MM.1S (cell line): ENCODE results near the gene MVB12B.

ENCODE experiments used
- DNase-seq: peaks from one replicate; pipeline ENCODE4 v3.0.0-alpha.2; 2015
- H2AFZ ChIP-seq: fragments of 300-600 bp; sonication (generic); 2 replicates; pipeline ENCODE4 v1.6.0; 2016; ENCODE audit warnings: antibody characterized with exemption, low read length
- H3F3A ChIP-seq: fragments of 300-600 bp; sonication (generic); 2 replicates; pipeline ENCODE4 v1.6.1; 2016; ENCODE audit warnings: mild to moderate bottlenecking, antibody characterized with exemption, low read length, moderate library complexity, mixed read lengths; ENCODE audit not compliant: insufficient read depth
- H3K27ac ChIP-seq: fragments of 300-600 bp; sonication (generic); 2 replicates; pipeline ENCODE4 v1.5.1; 2016; ENCODE audit warnings: mild to moderate bottlenecking, low read length
- H3K27me3 ChIP-seq: fragments of 300-600 bp; sonication (generic); replicated peaks from 2 replicates; pipeline ENCODE4 v1.6.0; 2016; ENCODE audit warnings: low read length; ENCODE audit not compliant: insufficient read depth
- H3K36me3 ChIP-seq: fragments of 300-600 bp; sonication (generic); replicated peaks from 2 replicates; pipeline ENCODE4 v1.6.1; 2016; ENCODE audit warnings: mild to moderate bottlenecking, low read length, mixed read lengths; ENCODE audit not compliant: insufficient read depth
- H3K4me1 ChIP-seq: fragments of 300-600 bp; sonication (generic); 2 replicates; pipeline ENCODE4 v1.6.1; 2016; ENCODE audit warnings: low read length, mixed read lengths
- H3K4me2 ChIP-seq: fragments of 300-600 bp; sonication (generic); 2 replicates; pipeline ENCODE4 v1.6.0; 2016; ENCODE audit warnings: low read depth, low read length
- H3K4me3 ChIP-seq: fragments of 300-600 bp; sonication (generic); 2 replicates; pipeline ENCODE4 v1.5.1; 2016; ENCODE audit warnings: low read length, mixed read lengths
- H3K79me2 ChIP-seq: fragments of 300-600 bp; sonication (generic); 2 replicates; pipeline ENCODE4 v1.6.1; 2016; ENCODE audit warnings: mixed run types, low read length, mixed read lengths
- H3K9ac ChIP-seq: fragments of 300-600 bp; sonication (generic); 2 replicates; pipeline ENCODE4 v1.6.1; 2016; ENCODE audit warnings: low read length, mixed read lengths
- H3K9me2 ChIP-seq: fragments of 300-600 bp; sonication (generic); replicated peaks from 2 replicates; pipeline ENCODE4 v1.6.1; 2016; ENCODE audit warnings: mild to moderate bottlenecking, low read length, mixed read lengths; ENCODE audit not compliant: insufficient read depth
- H3K9me3 ChIP-seq: fragments of 300-600 bp; sonication (generic); replicated peaks from 2 replicates; pipeline ENCODE4 v1.6.1; 2016; ENCODE audit warnings: mild to moderate bottlenecking, low read length, mixed read lengths; ENCODE audit not compliant: insufficient read depth
- H4K20me1 ChIP-seq: fragments of 300-600 bp; sonication (generic); 2 replicates; pipeline ENCODE4 v1.6.1; 2016; ENCODE audit warnings: mild to moderate bottlenecking, low read length, moderate library complexity, mixed read lengths; ENCODE audit not compliant: insufficient read depth
- EZH2 ChIP-seq: fragments of 300-600 bp; sonication (generic); optimal IDR thresholded peaks from 2 replicates; pipeline ENCODE3; 2017; ENCODE audit warnings: low read depth, mild to moderate bottlenecking, antibody characterized with exemption, low read length, mixed read lengths
- EZH2phosphoT487 ChIP-seq: fragments of 300-600 bp; sonication (generic); IDR thresholded peaks from 2 replicates; pipeline ENCODE4 v1.6.1; 2018; ENCODE audit warnings: antibody characterized with exemption, low read length
- TF ChIP-seq, protein P1 (sequence below): fragments of 300-600 bp; sonication (generic); IDR thresholded peaks from 2 replicates; pipeline ENCODE4 v1.5.1; 2016; ENCODE audit warnings: antibody characterized with exemption, low read length, mixed read lengths

MVB12B gene

DNA sequence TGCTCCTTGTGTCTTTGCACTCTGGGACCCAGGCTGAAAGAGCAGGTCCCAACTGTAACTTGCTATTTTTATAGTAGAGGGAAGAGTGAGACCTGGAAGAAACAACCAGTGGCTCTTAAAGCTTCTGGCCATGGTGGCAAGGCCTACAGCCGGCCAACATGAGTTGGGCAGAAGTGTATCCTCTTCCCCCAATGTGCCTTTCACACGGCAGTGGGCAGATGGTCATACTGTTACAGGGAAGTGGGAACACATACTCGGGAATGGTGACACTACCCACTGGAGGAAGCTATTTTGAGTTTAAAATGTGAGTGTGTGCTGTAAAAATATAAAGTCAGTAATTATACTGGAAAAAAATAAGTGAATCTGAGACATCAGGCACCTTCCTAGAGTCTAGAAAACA is 116.0 kb downstream of the MVB12B start:
- H3K36me3 ChIP-seq: no peaks in the 10 kb centered on the region
- no peaks in the 10 kb centered on the region for H4K20me1 ChIP-seq
- H3K27ac ChIP-seq: no peak overlapping the region
- no peaks in the 10 kb centered on the region for H3K9me2 ChIP-seq
- H2AFZ ChIP-seq: no peak overlapping the region
- H3K9ac ChIP-seq: no peak overlapping the region
- no peak overlapping the region for H3K4me3 ChIP-seq
- DNase-seq: no peak
- no peaks in the 10 kb centered on the region for H3K9me3 ChIP-seq
- TF ChIP-seq EZH2 (no peak), EZH2phosphoT487 (no peak)
- TF ChIP-seq, protein P1, sequence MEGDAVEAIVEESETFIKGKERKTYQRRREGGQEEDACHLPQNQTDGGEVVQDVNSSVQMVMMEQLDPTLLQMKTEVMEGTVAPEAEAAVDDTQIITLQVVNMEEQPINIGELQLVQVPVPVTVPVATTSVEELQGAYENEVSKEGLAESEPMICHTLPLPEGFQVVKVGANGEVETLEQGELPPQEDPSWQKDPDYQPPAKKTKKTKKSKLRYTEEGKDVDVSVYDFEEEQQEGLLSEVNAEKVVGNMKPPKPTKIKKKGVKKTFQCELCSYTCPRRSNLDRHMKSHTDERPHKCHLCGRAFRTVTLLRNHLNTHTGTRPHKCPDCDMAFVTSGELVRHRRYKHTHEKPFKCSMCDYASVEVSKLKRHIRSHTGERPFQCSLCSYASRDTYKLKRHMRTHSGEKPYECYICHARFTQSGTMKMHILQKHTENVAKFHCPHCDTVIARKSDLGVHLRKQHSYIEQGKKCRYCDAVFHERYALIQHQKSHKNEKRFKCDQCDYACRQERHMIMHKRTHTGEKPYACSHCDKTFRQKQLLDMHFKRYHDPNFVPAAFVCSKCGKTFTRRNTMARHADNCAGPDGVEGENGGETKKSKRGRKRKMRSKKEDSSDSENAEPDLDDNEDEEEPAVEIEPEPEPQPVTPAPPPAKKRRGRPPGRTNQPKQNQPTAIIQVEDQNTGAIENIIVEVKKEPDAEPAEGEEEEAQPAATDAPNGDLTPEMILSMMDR: no peak
- no peaks in the 10 kb centered on the region for H3K79me2 ChIP-seq
- no peaks in the 10 kb centered on the region for H3K27me3 ChIP-seq
- no peak overlapping the region for H3K4me2 ChIP-seq
- H3K4me1 ChIP-seq: no peaks in the 10 kb centered on the region
- H3F3A ChIP-seq: no peaks in the 10 kb centered on the region

DNA sequence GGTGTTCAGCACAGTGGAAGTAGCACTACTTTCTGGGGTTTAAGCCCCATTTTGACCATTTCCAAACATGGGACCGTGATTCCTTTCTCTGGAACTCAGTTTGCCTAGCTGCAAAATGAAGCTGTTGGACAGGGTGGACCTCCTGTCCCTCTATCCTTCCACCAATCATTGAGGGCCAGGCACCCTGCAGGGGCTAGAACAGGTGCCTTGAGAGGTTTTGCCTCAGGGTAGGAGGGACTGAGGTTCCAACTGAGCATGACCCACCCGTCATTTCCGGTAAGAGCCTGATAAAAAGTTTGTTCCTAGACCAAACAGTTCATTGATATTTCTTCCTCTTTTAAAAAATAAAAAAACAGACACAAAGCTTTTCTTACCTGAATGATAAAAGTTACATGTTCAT is 116.5 kb downstream of the MVB12B start:
- no peak overlapping the region for H2AFZ ChIP-seq
- H3K4me1 ChIP-seq: no peaks in the 10 kb centered on the region
- no peak overlapping the region for H3K4me2 ChIP-seq
- no peaks in the 10 kb centered on the region for H3K36me3 ChIP-seq
- no peak overlapping the region for H3K27ac ChIP-seq
- no peak overlapping the region for H3K4me3 ChIP-seq
- H3K9me3 ChIP-seq: no peaks in the 10 kb centered on the region
- H3F3A ChIP-seq: no peaks in the 10 kb centered on the region
- H3K9ac ChIP-seq: no peak overlapping the region
- no peaks in the 10 kb centered on the region for H4K20me1 ChIP-seq
- no peaks in the 10 kb centered on the region for H3K27me3 ChIP-seq
- DNase-seq: no peak
- no peaks in the 10 kb centered on the region for H3K9me2 ChIP-seq
- H3K79me2 ChIP-seq: no peaks in the 10 kb centered on the region
- no peak for TF ChIP-seq EZH2
- no peak for TF ChIP-seq EZH2phosphoT487
- TF ChIP-seq, protein P1: no peak

DNA sequence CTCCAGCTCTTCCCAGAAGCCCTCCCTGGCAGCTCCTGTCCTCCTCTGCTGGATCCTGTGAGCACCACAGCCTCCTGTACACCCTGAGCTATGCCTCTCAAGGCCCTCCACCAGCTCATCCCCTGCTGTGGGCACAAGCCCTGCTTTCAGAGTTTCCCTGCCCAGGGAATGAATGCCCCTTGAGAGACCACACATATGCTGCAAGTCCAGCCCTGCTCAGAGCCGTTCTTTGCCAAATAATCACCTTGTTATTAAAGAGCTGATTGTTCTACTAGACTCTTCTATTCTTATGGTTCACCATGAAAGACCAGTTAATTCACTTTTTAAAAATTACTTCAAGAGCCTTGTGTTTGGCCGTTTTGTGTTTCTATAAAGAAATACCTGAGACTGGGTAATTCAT is 121.5 kb downstream of the MVB12B start:
- Histone ChIP-seq H2AFZ (no peak overlapping the region), H3K27me3 (no peaks in the 10 kb centered on the region), H3K79me2 (no peaks in the 10 kb centered on the region), H3K4me2 (no peak overlapping the region), H3K9ac (no peak overlapping the region), H4K20me1 (no peaks in the 10 kb centered on the region), H3F3A (no peaks in the 10 kb centered on the region), H3K4me3 (no peak overlapping the region), H3K9me2 (no peaks in the 10 kb centered on the region), H3K9me3 (no peaks in the 10 kb centered on the region), H3K36me3 (no peaks in the 10 kb centered on the region), H3K4me1 (no peaks in the 10 kb centered on the region), H3K27ac (no peak overlapping the region)
- TF ChIP-seq EZH2phosphoT487 (no peak), EZH2 (no peak)
- TF ChIP-seq, protein P1: no peak
- no peak for DNase-seq
